ENCODE results near the gene TBCEL.
"Not testable (repeated sequence)": the region's sequence is repeated elsewhere in the genome, so short reads cannot be mapped to it uniquely, and the experiment has no call there.

Gene TBCEL, protein sequence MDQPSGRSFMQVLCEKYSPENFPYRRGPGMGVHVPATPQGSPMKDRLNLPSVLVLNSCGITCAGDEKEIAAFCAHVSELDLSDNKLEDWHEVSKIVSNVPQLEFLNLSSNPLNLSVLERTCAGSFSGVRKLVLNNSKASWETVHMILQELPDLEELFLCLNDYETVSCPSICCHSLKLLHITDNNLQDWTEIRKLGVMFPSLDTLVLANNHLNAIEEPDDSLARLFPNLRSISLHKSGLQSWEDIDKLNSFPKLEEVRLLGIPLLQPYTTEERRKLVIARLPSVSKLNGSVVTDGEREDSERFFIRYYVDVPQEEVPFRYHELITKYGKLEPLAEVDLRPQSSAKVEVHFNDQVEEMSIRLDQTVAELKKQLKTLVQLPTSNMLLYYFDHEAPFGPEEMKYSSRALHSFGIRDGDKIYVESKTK

DNA sequence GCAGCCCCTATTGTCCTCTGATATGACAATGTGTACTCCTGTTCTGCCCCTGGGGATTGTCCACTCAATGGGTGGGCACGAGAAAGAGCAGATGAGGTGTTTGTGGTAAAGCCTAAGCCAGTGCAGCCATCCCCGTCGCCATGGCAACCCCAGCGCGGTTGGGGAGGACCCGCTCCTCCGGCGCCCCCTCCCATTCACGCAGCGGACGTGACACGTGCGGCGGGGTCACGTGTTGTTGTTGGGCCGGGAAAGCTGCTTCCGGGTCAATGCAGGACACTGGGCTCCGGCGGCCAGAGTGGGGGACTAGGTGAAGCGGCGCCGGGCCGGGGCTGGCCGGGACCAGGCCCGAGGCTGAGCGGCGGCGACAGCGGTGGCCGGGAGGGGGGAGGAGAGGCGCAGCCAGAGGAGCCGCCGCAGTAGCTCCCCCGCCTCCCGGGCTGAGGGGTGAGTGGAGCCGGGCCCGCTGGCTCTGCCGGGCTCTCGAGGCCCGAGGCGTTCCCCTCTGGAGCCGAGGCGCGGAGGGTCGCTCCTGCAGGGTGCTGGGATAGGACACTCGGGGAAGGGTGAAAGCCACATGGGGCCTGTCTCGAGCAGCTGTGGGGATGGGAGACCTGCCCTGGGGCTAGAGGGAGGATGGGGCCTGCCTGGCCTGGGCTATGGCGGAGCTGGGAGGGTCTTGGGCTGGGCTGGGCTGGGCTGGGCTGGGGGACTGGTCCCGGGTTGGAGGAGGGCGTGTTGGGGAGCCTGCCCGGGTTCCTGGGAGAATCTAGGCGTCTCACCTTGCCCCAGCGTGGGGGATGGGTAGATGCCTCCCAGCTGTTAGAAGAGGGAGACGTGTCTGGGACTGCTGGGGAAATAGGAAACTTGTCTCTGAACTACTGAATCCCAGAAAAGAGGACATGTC is at the start of gene TBCEL:
Gene TBCEL, plus strand, starts transcription at position 255 of the 904 bp plus-strand sequence. CDS start 21,589 bp downstream, outside the sequence.
- DNase-seq, result peak; percentile 80

DNA sequence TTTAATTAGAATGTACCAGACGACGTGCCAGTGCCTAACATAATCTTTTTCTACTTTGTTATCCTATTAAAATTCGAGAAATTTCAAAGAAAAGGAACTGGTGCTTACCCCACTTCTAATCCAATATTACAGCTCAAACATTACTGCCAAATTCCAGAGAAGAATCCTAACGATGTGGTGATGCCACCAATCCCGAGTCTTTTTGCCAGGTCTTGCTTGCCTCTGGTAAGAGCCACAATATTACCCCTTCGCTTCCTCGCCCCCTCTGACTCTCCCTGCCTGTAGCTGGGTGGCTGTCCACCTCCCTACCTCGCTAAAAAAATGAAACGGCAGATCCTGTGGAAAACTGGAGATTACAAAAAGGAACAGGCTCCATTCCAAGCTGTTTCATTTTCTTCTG is 49.4 kb upstream of the TBCEL start:
- DNase-seq, result no peak

DNA sequence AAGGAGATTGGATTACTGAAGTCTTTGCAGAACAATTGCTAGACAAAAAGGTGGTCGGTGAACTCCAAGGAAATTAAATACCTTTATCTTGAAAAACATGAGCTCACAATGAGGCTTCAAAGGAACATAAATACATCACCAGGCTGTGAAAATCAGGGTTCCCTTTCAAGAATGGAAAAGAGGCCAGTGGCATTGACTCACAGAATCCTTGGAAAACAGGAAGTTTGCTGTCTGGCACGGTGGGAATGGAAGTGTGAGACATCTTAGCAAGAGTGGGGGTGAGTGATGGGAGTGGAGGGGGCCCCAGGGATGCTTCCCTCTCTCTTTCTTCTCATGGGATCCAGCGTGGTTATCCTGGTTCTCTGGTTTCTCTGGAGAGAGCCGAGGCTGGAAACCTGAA is 48.9 kb upstream of the TBCEL start:
- DNase-seq, result no peak

DNA sequence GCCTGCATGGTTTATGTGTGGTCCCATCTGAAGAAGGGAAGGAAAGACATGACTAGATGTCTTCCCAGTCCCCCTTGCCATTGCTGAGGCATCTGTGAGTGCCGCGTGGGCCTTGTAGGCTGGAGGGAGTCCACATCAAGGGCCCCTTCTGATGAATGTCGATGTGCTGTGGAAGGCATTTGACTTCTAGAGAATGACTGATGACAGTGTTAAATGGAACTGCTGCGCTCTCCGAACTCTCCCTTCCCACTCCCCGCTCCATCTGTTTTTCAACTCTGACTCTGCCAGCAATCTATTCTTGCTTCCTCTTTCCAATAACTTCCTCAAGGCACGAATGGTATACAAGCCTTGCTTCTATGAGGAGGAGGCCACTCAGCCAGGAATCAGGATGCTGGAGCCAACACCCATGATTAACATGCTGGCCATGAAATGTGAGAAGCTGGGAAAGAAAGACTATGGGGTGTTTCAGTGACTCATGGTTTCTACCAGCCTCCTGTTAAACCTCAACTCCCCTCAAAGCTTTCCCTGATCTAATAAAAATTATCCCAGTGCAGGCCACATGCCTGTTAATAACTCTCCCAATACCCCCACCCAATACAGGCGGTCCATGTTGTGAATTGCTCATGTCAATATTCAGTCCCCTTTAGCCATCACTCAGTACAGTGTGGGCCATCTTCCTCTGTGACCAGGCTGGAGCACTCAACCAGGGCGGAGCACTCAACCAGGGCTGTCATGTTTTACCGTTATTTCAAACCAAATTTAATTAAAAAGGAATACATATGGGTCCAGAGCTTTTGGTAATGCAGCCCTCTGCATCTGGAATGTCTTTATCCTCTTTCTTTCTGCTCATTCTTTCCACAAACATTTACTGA is 46.4 kb upstream of the TBCEL start:
- no peak for DNase-seq

GRCh38 chr11:120978701-120979100 is 45.2 kb upstream of the TBCEL start:
- no peak for DNase-seq

GRCh38 chr11:120985718-120986569 is 38.0 kb upstream of the TBCEL start:
- DNase-seq, result no peak

DNA sequence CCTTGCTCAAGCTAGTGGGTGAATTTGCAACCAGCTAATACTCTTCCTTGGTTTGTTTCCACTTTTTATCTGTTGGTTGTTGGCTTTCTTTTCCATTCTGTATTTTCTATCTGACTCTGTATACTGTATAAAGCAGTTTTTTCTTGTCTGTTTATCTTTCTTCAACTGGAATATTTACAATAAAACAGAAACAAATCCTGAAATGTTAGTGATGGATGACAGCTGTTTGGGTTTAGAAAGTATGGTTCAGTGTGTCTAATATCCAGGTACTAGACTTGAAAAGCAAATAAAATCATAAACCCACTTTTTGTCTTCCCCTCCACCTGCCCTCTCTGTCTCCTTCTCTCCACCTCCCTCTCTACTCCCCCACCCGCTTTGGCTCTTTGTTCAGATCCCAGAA is 35.3 kb upstream of the TBCEL start:
- no peak for DNase-seq

DNA sequence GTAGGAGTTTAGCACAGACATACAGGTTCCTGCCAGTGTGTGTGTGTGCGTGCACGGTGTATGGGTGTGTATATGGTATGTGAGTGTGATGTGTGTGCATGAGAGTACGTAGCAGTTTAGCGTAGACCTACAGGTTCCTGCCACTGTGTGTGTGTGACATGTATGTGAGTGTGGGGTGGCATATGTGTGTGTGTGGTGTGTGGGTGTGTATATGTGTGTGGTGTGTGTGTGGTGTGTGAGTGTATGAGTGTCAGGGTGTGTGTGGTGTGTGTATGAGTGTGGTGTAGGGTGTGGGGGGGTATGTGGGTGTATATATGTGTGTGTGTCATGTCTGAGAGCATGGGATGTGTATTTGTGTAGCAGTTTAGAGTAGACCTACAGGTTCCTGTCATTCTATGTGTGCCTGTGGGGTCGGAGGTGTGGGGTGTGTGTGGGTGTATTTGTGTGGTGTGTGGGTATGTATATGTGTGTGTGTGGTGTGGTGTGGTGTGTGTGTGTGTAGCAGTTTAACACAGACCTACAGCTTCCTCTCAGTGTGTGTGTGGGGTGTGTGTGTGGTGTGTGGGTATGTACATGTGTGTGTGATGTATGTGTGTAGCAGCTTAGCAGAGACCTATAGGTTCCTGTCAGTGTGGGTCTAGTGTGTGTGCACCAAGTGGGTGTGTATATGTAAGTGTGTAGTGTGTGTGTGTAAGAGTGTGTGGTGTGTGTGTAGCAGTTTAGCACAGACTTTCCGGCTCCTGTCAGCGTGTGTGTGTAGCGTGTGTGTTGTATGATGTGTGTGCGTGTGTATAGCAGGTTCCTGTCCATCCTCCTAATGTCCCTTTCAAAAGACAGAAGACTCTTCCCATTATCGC is 31.8 kb upstream of the TBCEL start:
- no peak for DNase-seq

GRCh38 chr11:120994091-120994859 is 29.6 kb upstream of the TBCEL start:
- DNase-seq, result no peak

- no peak for DNase-seq
Measured at GRCh38 chr11:120995184-120995583, 28.7 kb upstream of the TBCEL start.

GRCh38 chr11:120996973-120997372 is 26.9 kb upstream of the TBCEL start:
- DNase-seq, result no peak

GRCh38 chr11:120998581-120998980 is 25.3 kb upstream of the TBCEL start:
- DNase-seq, result no peak

- no peak for DNase-seq
Measured at GRCh38 chr11:121004206-121004840, 19.6 kb upstream of the TBCEL start.

- no peak for DNase-seq
Measured at GRCh38 chr11:121006922-121007321, 17.0 kb upstream of the TBCEL start.

GRCh38 chr11:121008551-121008950 is 15.4 kb upstream of the TBCEL start:
- DNase-seq, result no peak

DNA sequence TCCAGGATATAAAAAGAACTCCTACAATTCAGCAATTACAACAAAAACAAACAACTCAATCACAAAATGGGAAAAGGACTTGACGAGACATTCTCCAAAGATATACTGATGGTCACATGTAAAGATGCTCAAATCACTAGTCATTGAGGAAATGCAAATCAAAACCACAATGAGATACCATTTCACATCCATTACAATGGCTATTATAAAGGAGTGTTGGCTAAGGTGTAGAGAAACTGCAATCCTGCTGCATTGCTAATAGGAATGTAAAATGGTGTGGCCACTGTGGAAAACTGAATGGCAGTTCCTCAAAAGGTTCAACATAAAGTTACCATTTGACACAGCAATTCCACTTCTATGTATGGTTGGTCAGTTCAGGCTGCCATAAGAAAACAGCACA is 11.8 kb upstream of the TBCEL start:
- DNase-seq, result no peak

DNA sequence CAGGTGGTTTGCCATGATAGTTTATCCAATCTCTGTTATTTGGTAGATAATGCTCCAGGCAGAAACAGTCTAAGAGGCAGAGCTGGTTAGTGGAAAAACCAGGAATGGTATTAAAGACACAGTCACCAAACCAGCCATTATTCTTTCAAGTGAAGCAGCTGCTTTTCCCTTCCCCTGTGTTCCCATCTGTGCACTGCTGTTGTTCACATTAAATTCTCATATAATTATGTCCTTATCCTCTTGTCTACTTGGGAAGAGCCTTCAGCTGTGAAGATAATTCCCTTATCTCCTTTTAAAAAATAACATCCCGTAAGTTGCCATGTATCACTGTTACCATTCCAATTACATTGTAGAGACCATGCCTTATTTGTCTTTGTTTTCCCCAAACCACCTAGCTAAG is 5.2 kb upstream of the TBCEL start:
- no peak for DNase-seq

GRCh38 chr11:121021718-121022117 is 2.2 kb upstream of the TBCEL start:
- not testable (repeated sequence) for DNase-seq

- DNase-seq, result no peak
Measured at GRCh38 chr11:121024989-121025388, 1.1 kb downstream of the TBCEL start.

DNA sequence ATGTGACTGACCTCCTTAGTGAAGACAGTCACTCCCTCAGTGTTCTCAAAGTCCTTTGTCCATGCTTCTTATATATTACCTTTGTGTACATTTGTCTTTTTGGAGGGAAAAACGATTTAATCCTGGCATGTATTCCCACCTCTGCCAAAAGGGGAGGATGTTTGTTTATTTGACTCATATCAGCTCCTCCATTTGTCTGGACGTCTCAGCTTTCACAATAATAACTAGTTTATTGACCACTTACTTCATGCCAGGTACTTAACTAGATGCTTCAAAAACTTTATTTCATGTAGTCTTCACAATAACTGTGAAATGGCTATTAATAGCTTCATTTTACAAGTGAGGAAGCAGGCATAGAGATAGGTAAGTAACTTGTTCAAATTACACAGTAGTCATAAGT is 5.3 kb downstream of the TBCEL start:
- DNase-seq, result no peak

All from CD4-positive, alpha-beta T cell treated with Interleukin-4 for 4 hours (primary cell).